Fibroblast of peridontal ligament (primary cell): ENCODE measurements around the gene PTPRN2.

ENCODE experiments used
- DNase-seq: peaks from one replicate; pipeline ENCODE4 v3.0.0-alpha.2; 2010; ENCODE audit errors: extremely low read depth

The PTPRN2 gene

GRCh38 chr7:158016180-158017097 lies 571.2 kb downstream of the PTPRN2 start:
- DNase-seq: no peak

- no peak for DNase-seq
Measured at GRCh38 chr7:158015403-158016179, 572.0 kb downstream of the PTPRN2 start.

- no peak for DNase-seq
Measured at GRCh38 chr7:158014976-158015375, 572.6 kb downstream of the PTPRN2 start.

GRCh38 chr7:158013085-158013668 lies 574.4 kb downstream of the PTPRN2 start:
- DNase-seq: no peak

GRCh38 chr7:158011941-158012340 lies 575.7 kb downstream of the PTPRN2 start:
- no peak for DNase-seq

- DNase-seq: no peak
Measured at GRCh38 chr7:158010961-158011693, 576.5 kb downstream of the PTPRN2 start.

- no peak for DNase-seq
Measured at GRCh38 chr7:158009886-158010285, 577.7 kb downstream of the PTPRN2 start.

GRCh38 chr7:158008267-158008666 lies 579.4 kb downstream of the PTPRN2 start:
- DNase-seq: no peak

GRCh38 chr7:158007697-158008257 lies 579.8 kb downstream of the PTPRN2 start:
- DNase-seq: no peak

GRCh38 chr7:158006841-158007696 lies 580.6 kb downstream of the PTPRN2 start:
- DNase-seq: no peak

- DNase-seq: no peak
Measured at GRCh38 chr7:158005531-158005930, 582.1 kb downstream of the PTPRN2 start.

- DNase-seq: no peak
Measured at GRCh38 chr7:158004123-158004490, 583.5 kb downstream of the PTPRN2 start.

- no peak for DNase-seq
Measured at GRCh38 chr7:158003441-158004122, 584.0 kb downstream of the PTPRN2 start.

- DNase-seq: no peak
Measured at GRCh38 chr7:158002486-158003080, 585.0 kb downstream of the PTPRN2 start.

GRCh38 chr7:158001621-158002320 lies 585.9 kb downstream of the PTPRN2 start:
- no peak for DNase-seq

GRCh38 chr7:158001003-158001402 lies 586.6 kb downstream of the PTPRN2 start:
- no peak for DNase-seq

GRCh38 chr7:158000160-158000559 lies 587.5 kb downstream of the PTPRN2 start:
- no peak for DNase-seq

- DNase-seq: no peak
Measured at GRCh38 chr7:157998884-157999552, 588.6 kb downstream of the PTPRN2 start.
